ENCODE data around the gene GALNT16.
A peak's percentile ranks its signal among the peaks of the same experiment; 100 is the strongest.

GALNT16 gene

GRCh38 chr14:69345402-69345801 lies 85.4 kb downstream of the GALNT16 start:
- no peak for DNase-seq (ENCODE audit: low read depth in 1 of 2, low spot score in 1 of 2)
- Histone ChIP-seq H3K27ac (replicated peaks) (no peak overlapping the region), H3K27me3 (ENCODE audit: insufficient read depth, poor library complexity, severe bottlenecking) (no peaks in the 10 kb centered on the region), H3K4me3 (replicated peaks; ENCODE audit: insufficient read depth, low read length) (no peak overlapping the region)
- TF ChIP-seq GABPA (IDR thresholded peaks at IDR 0.05; ENCODE audit: low read depth), result no peak
- no peak for TF ChIP-seq SPI1 (IDR thresholded peaks at IDR 0.05; ENCODE audit: borderline replicate concordance, low read depth)
- TF ChIP-seq REST (IDR thresholded peaks at IDR 0.05; ENCODE audit: insufficient replicate concordance, low read depth), result no peak
- TF ChIP-seq POLR2AphosphoS5 (IDR thresholded peaks at IDR 0.05; ENCODE audit: low read depth), result no peak
- no peak for TF ChIP-seq CTCF (IDR thresholded peaks at IDR 0.05; ENCODE audit: insufficient read depth, low read length)

GRCh38 chr14:69346710-69347109 lies 86.8 kb downstream of the GALNT16 start:
- Histone ChIP-seq H3K27ac (replicated peaks) (no peak overlapping the region), H3K4me3 (replicated peaks; ENCODE audit: insufficient read depth, low read length) (no peak overlapping the region), H3K27me3 (ENCODE audit: insufficient read depth, poor library complexity, severe bottlenecking) (no peaks in the 10 kb centered on the region)
- TF ChIP-seq POLR2AphosphoS5 (IDR thresholded peaks at IDR 0.05; ENCODE audit: low read depth) (no peak), REST (IDR thresholded peaks at IDR 0.05; ENCODE audit: insufficient replicate concordance, low read depth) (no peak), SPI1 (IDR thresholded peaks at IDR 0.05; ENCODE audit: borderline replicate concordance, low read depth) (no peak), GABPA (IDR thresholded peaks at IDR 0.05; ENCODE audit: low read depth) (no peak), CTCF (IDR thresholded peaks at IDR 0.05; ENCODE audit: insufficient read depth, low read length) (peak; percentile 3)
- no peak for DNase-seq (ENCODE audit: low read depth in 1 of 2, low spot score in 1 of 2)

GRCh38 chr14:69349091-69349777 lies 89.3 kb downstream of the GALNT16 start:
- TF ChIP-seq POLR2AphosphoS5 (IDR thresholded peaks at IDR 0.05; ENCODE audit: low read depth) (no peak), CTCF (IDR thresholded peaks at IDR 0.05; ENCODE audit: insufficient read depth, low read length) (no peak), SPI1 (IDR thresholded peaks at IDR 0.05; ENCODE audit: borderline replicate concordance, low read depth) (no peak), REST (IDR thresholded peaks at IDR 0.05; ENCODE audit: insufficient replicate concordance, low read depth) (no peak), GABPA (IDR thresholded peaks at IDR 0.05; ENCODE audit: low read depth) (no peak)
- no peak overlapping the region for H3K27ac ChIP-seq (replicated peaks)
- DNase-seq (ENCODE audit: low read depth in 1 of 2, low spot score in 1 of 2), result no peak
- H3K4me3 ChIP-seq (replicated peaks; ENCODE audit: insufficient read depth, low read length), result no peak overlapping the region
- H3K27me3 ChIP-seq (ENCODE audit: insufficient read depth, poor library complexity, severe bottlenecking), result no peaks in the 10 kb centered on the region
